ENCODE data around the gene CPLX1.

CPLX1 gene

GRCh38 chr4:854356-854755 lies 28.4 kb upstream of the CPLX1 start:
- no peak for DNase-seq

GRCh38 chr4:853416-853781 lies 27.5 kb upstream of the CPLX1 start:
- DNase-seq = no peak

GRCh38 chr4:851701-852430 lies 25.9 kb upstream of the CPLX1 start:
- DNase-seq = no peak

GRCh38 chr4:850323-850945 lies 24.5 kb upstream of the CPLX1 start:
- DNase-seq = no peak

GRCh38 chr4:849478-850175 lies 23.7 kb upstream of the CPLX1 start:
- DNase-seq = no peak

- DNase-seq = no peak
Observed at GRCh38 chr4:848803-849477, 23.0 kb upstream of the CPLX1 start.

GRCh38 chr4:848307-848691 lies 22.4 kb upstream of the CPLX1 start:
- DNase-seq = no peak

- no peak for DNase-seq
Observed at GRCh38 chr4:845836-846251, 19.9 kb upstream of the CPLX1 start.

GRCh38 chr4:845233-845835 lies 19.4 kb upstream of the CPLX1 start:
- no peak for DNase-seq

- no peak for DNase-seq
Observed at GRCh38 chr4:844752-845232, 18.9 kb upstream of the CPLX1 start.

GRCh38 chr4:839675-840443 lies 13.9 kb upstream of the CPLX1 start:
- no peak for DNase-seq

- DNase-seq = no peak
Observed at GRCh38 chr4:837772-838171, 11.8 kb upstream of the CPLX1 start.

GRCh38 chr4:836750-837301 lies 10.9 kb upstream of the CPLX1 start:
- no peak for DNase-seq

- DNase-seq = no peak
Observed at GRCh38 chr4:836003-836511, 10.1 kb upstream of the CPLX1 start.

GRCh38 chr4:835148-836002 lies 9.4 kb upstream of the CPLX1 start:
- DNase-seq = no peak

GRCh38 chr4:834368-835147 lies 8.6 kb upstream of the CPLX1 start:
- no peak for DNase-seq

GRCh38 chr4:833731-834367 lies 7.9 kb upstream of the CPLX1 start:
- DNase-seq = no peak

- DNase-seq = no peak
Observed at GRCh38 chr4:833156-833555, 7.2 kb upstream of the CPLX1 start.

- no peak for DNase-seq
Observed at GRCh38 chr4:832536-832935, 6.6 kb upstream of the CPLX1 start.

All from SIG-M5 (cell line).